ENCODE results near the gene GRID1.
"Not testable (repeated sequence)": the region's sequence is repeated elsewhere in the genome, so short reads cannot be mapped to it uniquely, and the experiment has no call there.

GRID1 gene

DNA sequence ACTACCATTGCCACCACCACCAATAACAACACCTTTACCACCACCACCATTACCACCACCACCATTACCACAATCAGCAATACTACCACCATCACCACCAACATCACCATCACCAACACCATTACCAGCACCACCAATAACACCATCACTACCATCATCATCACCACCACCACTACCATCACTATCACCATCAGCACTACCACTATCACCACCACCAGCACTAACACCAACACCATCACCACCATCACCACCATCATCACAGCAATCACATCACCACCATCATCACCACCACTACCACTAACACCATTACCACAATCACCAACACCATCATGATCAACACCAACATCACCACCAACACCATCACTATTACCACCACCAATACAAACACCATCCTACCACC is 249.5 kb downstream of the GRID1 start:
- DNase-seq = no peak

- DNase-seq = no peak
Observed at GRCh38 chr10:86113983-86114382, 252.6 kb downstream of the GRID1 start.

- no peak for DNase-seq
Observed at GRCh38 chr10:86113501-86113900, 253.1 kb downstream of the GRID1 start.

- DNase-seq = no peak
Observed at GRCh38 chr10:86113044-86113443, 253.6 kb downstream of the GRID1 start.

GRCh38 chr10:86111902-86112545 is 254.6 kb downstream of the GRID1 start:
- DNase-seq = no peak

DNA sequence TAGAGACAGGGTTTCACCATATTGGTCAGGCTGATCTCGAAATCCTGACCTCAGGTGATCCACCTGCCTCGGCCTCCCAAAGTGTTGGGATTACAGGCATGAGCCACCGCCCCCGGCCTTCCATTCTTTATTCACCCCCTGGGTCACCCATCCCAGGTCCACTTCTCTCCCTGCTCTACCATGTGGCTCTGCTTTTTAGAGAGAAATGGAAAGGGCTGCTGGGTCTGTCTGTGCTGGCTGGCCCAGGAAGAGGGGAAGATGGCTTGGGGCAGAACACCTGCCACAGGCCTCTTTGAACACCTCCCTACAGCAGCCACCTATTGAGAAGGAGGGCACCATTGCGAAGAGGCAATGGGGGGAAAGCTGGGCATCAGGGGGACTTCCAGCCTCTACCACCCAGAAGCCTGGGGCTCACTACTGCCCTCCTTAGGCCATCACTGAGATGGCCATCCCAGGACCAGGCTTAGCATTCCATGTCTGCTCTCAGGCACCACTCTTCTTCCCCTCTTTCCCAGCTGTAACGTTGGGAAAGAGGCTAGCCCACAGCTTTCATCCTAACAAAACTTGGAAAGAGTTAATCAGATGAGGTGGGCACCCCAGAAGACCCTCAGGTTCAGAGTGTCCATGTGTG is 256.3 kb downstream of the GRID1 start:
- no peak for DNase-seq

GRCh38 chr10:86109421-86109820 is 257.2 kb downstream of the GRID1 start:
- no peak for DNase-seq

DNA sequence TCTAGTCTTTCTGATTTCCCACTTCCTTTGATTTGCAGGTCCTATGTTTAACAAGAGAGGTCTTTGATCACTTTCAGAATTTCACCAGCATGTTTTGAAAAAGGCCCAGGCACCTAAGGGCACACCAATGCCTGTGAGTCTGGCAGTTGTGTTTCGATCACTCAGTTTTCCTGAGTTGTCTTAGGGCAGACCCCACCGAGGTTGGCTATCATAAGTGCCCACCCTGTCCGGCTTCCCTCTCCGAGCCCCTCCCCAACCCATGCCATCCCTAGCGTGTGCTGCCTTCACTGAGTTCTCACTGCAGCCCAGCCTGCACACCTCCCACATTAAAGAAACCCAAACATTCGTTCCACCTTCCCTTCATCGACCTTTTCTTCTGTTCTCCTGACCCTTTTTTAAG is 257.9 kb downstream of the GRID1 start:
- DNase-seq = no peak

DNA sequence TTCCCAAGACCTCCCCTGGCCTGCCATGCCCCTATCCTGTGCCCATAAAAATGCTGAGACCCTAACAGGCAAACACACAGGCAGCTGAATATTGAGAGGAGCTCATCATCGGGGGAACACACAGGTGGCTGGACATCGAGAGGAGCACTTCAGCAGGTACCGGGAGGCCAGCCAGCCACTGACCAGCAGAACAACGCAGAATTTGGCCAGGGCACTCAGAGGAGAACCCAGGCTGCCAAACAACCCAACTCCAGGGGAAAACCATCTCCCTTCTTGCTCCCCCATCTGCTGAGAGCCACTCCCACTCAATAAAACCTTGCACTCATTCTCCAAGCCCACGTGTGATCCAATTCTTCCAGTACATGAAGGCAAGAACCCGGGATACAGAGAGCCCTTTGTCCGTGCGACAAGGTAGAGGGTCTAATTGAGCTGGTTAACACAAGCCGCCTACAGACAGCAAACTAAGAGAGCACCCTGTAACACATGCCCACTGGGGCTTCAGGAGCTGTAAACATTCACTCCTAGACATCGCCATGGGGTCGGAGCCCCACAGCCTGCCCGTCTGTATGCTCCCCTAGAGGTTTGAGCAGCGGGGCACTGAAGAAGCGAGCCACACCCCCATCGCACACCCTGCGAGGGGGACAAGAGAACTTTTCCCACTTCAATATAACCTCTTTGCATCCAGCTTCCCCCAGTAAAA is 258.8 kb downstream of the GRID1 start:
- DNase-seq = not testable (repeated sequence)

- DNase-seq = no peak
Observed at GRCh38 chr10:86107131-86107530, 259.5 kb downstream of the GRID1 start.

- DNase-seq = no peak
Observed at GRCh38 chr10:86106616-86107015, 260.0 kb downstream of the GRID1 start.

- no peak for DNase-seq
Observed at GRCh38 chr10:86105640-86106039, 261.0 kb downstream of the GRID1 start.

- DNase-seq = no peak
Observed at GRCh38 chr10:86105181-86105580, 261.4 kb downstream of the GRID1 start.

DNA sequence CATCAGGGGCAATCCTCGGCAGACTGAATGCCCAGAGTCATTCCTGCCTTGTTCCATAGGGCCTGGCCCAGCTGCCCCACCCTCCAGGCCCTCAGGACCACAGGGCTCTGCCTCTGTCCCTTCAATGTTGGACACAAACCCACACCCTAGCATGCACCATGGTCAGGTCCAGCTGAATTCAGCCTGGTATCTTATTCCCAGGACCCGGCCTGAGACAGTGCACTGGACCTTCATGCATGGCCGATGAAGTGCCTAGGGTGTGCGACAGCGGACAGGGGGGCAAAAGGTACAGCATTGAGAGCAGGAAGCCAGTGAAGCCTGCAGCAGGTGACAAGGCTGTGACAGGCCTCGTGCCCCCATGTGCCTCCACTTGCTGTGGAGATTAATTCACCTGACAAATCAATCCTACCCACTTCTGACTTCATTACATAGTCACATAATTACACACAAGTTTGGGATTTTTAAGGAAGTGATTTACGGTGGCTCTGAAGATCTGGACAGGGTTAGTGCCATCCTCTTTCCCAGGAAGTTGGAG is 261.9 kb downstream of the GRID1 start:
- DNase-seq = no peak

- DNase-seq = no peak
Observed at GRCh38 chr10:86104156-86104555, 262.4 kb downstream of the GRID1 start.

- DNase-seq = no peak
Observed at GRCh38 chr10:86103391-86104101, 263.0 kb downstream of the GRID1 start.

GRCh38 chr10:86102451-86102850 is 264.1 kb downstream of the GRID1 start:
- DNase-seq = no peak

GRCh38 chr10:86102031-86102430 is 264.6 kb downstream of the GRID1 start:
- no peak for DNase-seq

GRCh38 chr10:86100581-86101061 is 266.0 kb downstream of the GRID1 start:
- DNase-seq = peak; percentile 20 to 57

GRCh38 chr10:86099542-86100334 is 266.9 kb downstream of the GRID1 start:
- DNase-seq = no peak

GRCh38 chr10:86098187-86098881 is 268.3 kb downstream of the GRID1 start:
- DNase-seq = no peak

- DNase-seq = not testable (repeated sequence)
Observed at GRCh38 chr10:86095061-86095460, 271.5 kb downstream of the GRID1 start.
